Measurements from ENCODE around the gene ZNF83. TPM values are rescaled to one million over a fixed set of nuclear protein-coding genes. Genes with fewer than 3 reads are reported as not detected.

ZNF83 gene
- total and polyA plus RNA-seq, 2 of the 4 experiments (the other 2 are of a cell fraction), result 32.9 to 36.9 TPM

DNA sequence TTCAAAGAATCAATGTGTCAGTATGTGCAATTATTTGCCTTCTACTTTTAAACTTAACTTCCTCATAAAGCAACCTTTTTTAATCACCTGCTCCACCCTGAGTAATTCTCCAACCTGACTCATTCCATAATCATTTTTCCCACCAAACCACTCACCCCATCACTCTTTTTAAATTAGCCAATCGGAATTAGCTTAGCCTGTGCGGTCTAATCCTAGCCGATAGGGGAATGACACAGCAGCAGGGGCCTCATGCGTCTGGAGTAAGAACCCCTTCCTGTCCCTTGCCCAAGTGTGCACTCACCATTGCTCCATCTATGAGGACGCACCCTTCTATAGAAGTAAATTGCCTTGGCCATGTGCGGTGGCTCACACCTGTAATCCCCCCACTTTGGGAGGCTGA lies 27.4 kb upstream of the ZNF83 start:
- Histone ChIP-seq H2AK5ac (ENCODE audit: low read depth, low read length) (no peak overlapping the region), H3K18ac (ENCODE audit: low read depth, low read length) (no peak overlapping the region), H3K23ac (ENCODE audit: low read depth, low read length) (no peak overlapping the region), H3K56ac (ENCODE audit: extremely low read depth, insufficient read depth, low read length) (no peak overlapping the region), H4K8ac (ENCODE audit: low read depth in 2 of 2, low read length in 2 of 2) (no peak overlapping the region), H4K5ac (ENCODE audit: low read depth, low read length) (no peak overlapping the region), H3K4me1 (ENCODE audit: control insufficient read depth, insufficient read depth, low read length) (peaks cover 8% of the 10 kb centered on the region), H3K36me3 (ENCODE audit: control insufficient read depth, insufficient read depth, low read length) (peaks cover 10% of the 10 kb centered on the region), H3K4ac (ENCODE audit: low read depth, low read length) (no peak overlapping the region), H2AK9ac (replicated peaks; ENCODE audit: low read depth, low read length, poor library complexity) (no peak overlapping the region), H3K4me2 (ENCODE audit: low read depth, low read length) (no peak overlapping the region), H3K27me3 (ENCODE audit: control insufficient read depth, insufficient read depth, low read length) (no peaks in the 10 kb centered on the region), H3K79me1 (ENCODE audit: low read depth in 1 of 2, low read length in 2 of 2) (peaks cover 17 to 62% of the 10 kb centered on the region in 2 experiments), H4K91ac (ENCODE audit: insufficient read depth, low read depth, low read length) (no peak overlapping the region), H3K9ac (ENCODE audit: low read depth, low read length) (no peak overlapping the region), H2BK120ac (ENCODE audit: low read depth, low read length) (no peak overlapping the region), H2AFZ (replicated peaks; ENCODE audit: low read length, poor library complexity) (no peak overlapping the region), H3K14ac (replicated peaks; ENCODE audit: low read depth, low read length) (no peak overlapping the region), H2BK5ac (ENCODE audit: low read depth, low read length, poor library complexity, severe bottlenecking) (no peak overlapping the region), H3K9me1 (ENCODE audit: insufficient read depth, low read length) (peaks cover 7% of the 10 kb centered on the region; the same call in 1 of the 2 replicates), H3K9me3 (ENCODE audit: control insufficient read depth, insufficient read depth, low read length) (no peaks in the 10 kb centered on the region), H3K27ac (ENCODE audit: insufficient read depth, low read length) (no peak overlapping the region), H2BK15ac (ENCODE audit: low read depth, low read length) (no peak overlapping the region), H2BK20ac (ENCODE audit: low read depth, low read length) (no peak overlapping the region), H3K4me3 (ENCODE audit: insufficient read depth, low read depth, low read length) (no peak overlapping the region), H4K20me1 (ENCODE audit: insufficient read depth, low read length) (peaks cover 11% of the 10 kb centered on the region; the same call in 1 of the 2 replicates)
- ATAC-seq (ENCODE audit: low read depth) (no peak), DNase-seq (peak; percentile 39)
- dilution Hi-C loops (cut with HindIII; ENCODE audit: low sequenced_read_pairs, unreplicated experiment), result no loop called here
- in situ Hi-C loops (cut with MboI; ENCODE audit: low sequenced_read_pairs), result no loop called here
- POLR2A ChIA-PET (ENCODE audit: unreplicated experiment), result no interaction called here
- WGBS, 2 experiments (ENCODE audit: extremely low coverage in 2 of 2, insufficient read length in 1 of 2), result 100% methylated on average over 1 of the region's 6 CpGs; no CpG with 5 or more reads in 1 of the 2 experiments
- CTCF ChIA-PET, result interaction anchor here (0.7 kb wide), 1 partner anchor 19 kb away, joined by 3 read pairs; no protein-coding TSS in a partner anchor
- TF ChIP-seq MAZ (IDR thresholded peaks at IDR 0.05; ENCODE audit: borderline replicate concordance, low read depth, low read length) (no peak), NFE2L2 (IDR thresholded peaks at IDR 0.05; ENCODE audit: low read depth, low read length) (0 out of 2 replicates have a peak, but pooled peaks have one; percentile 20)
- intact Hi-C loops (cut with micrococcal nuclease), result no loop called here
- no TSS peak for BruUV-seq (replicated peaks)
